Measurements from ENCODE around the gene SGMS1. TPM values are rescaled to one million over a fixed set of nuclear protein-coding genes. Genes with fewer than 3 reads are reported as not detected.

SGMS1 gene
- total RNA-seq, 2 donors from 2014 or later = 32.5 to 35.9 TPM

- Histone ChIP-seq H3K27ac (no peak overlapping the region), H3K27me3 (no peaks in the 10 kb centered on the region), H3K36me3 (no peaks in the 10 kb centered on the region), H3K4me1 (peaks cover 0 to 46% of the 10 kb centered on the region in 2 donors), H3K9me3 (no peaks in the 10 kb centered on the region), H3K4me3 (no peak overlapping the region)
- no peak for DNase-seq (ENCODE audit: low spot score)
- TF ChIP-seq CTCF (IDR thresholded peaks at IDR 0.05) = no peak
Observed at GRCh38 chr10:50613726-50614443, 9.9 kb downstream of the SGMS1 start.

GRCh38 chr10:50613150-50613549, 10.6 kb downstream of the SGMS1 start:
- H3K4me3 ChIP-seq = no peak overlapping the region
- DNase-seq (ENCODE audit: low spot score) = no peak
- H3K36me3 ChIP-seq = no peaks in the 10 kb centered on the region
- H3K4me1 ChIP-seq = peaks cover 0 to 46% of the 10 kb centered on the region in 2 donors
- no peak overlapping the region for H3K27ac ChIP-seq
- no peaks in the 10 kb centered on the region for H3K9me3 ChIP-seq
- no peaks in the 10 kb centered on the region for H3K27me3 ChIP-seq
- TF ChIP-seq CTCF (IDR thresholded peaks at IDR 0.05) = no peak

- Histone ChIP-seq H3K36me3 (no peaks in the 10 kb centered on the region), H3K4me3 (no peak overlapping the region), H3K27me3 (no peaks in the 10 kb centered on the region), H3K9me3 (no peaks in the 10 kb centered on the region), H3K4me1 (peaks cover 0 to 60% of the 10 kb centered on the region in 2 donors), H3K27ac (peak overlapping the region in 1 of 2 donors; percentile 15)
- no peak for TF ChIP-seq CTCF (IDR thresholded peaks at IDR 0.05)
- no peak for DNase-seq (ENCODE audit: low spot score)
Observed at GRCh38 chr10:50610368-50610767, 13.4 kb downstream of the SGMS1 start.

GRCh38 chr10:50607356-50607925, 16.3 kb downstream of the SGMS1 start:
- Histone ChIP-seq H3K4me1 (peaks cover 0 to 61% of the 10 kb centered on the region in 2 donors), H3K27me3 (no peaks in the 10 kb centered on the region), H3K4me3 (no peak overlapping the region), H3K9me3 (no peaks in the 10 kb centered on the region), H3K36me3 (no peaks in the 10 kb centered on the region), H3K27ac (peak overlapping the region in 1 of 2 donors; percentile 25)
- no peak for TF ChIP-seq CTCF (IDR thresholded peaks at IDR 0.05)
- no peak for DNase-seq (ENCODE audit: low spot score)

DNA sequence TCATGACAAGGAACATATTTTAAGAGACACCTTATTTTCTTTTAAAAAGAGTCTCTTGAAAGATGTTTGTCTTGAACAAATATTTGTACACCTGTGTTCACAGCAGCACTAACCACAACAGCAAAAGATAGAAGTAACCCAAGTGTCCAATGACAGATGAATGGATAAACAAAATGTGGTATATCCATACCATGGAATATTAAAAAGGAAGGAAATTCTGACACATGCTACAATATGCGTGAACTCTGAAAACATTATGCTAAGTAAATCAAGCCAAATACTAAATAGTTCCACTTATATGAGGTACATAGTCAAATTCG, 17.8 kb downstream of the SGMS1 start:
- Histone ChIP-seq H3K9me3 (no peaks in the 10 kb centered on the region), H3K36me3 (no peaks in the 10 kb centered on the region), H3K27ac (no peak overlapping the region), H3K4me1 (peaks cover 0 to 70% of the 10 kb centered on the region in 2 donors), H3K4me3 (no peak overlapping the region), H3K27me3 (no peaks in the 10 kb centered on the region)
- DNase-seq (ENCODE audit: low spot score) = no peak
- TF ChIP-seq CTCF (IDR thresholded peaks at IDR 0.05) = no peak

All from right atrium auricular region (tissue), 2 donors.